Stomach (tissue), 9 donors: Measurements from ENCODE around the gene WNK2. TPM values are rescaled to one million over a fixed set of nuclear protein-coding genes. Genes with fewer than 3 reads are reported as not detected.
"Not testable (repeated sequence)": the region's sequence is repeated elsewhere in the genome, so short reads cannot be mapped to it uniquely, and the experiment has no call there.

Source experiments
- DNase-seq, 2 donors: peaks; one replicate each; pipeline versions ENCODE4 v3.0.0 to v3.0.0-alpha.2; 2013 to 2019
- H3K27ac ChIP-seq, 5 donors: fragments of 200-600 bp in 4 of 5; sonication (generic) in 4 of 5; one replicate each; pipeline ENCODE4 v1.5.1; 2013 to 2019; ENCODE audit warnings: mild to moderate bottlenecking in 1 of 5, moderate library complexity in 1 of 5
- H3K27me3 ChIP-seq, 3 donors: fragments of 200-600 bp; sonication (generic); one replicate each; pipeline ENCODE4 v1.5.1; 2017 to 2019; ENCODE audit warnings: mixed run types in 1 of 3
- H3K36me3 ChIP-seq, 4 donors: fragments of 200-600 bp; sonication (generic); 1 replicate in 3 of 4; 2 replicates in 1 of 4; pipeline ENCODE4 v1.5.1; 2016 to 2019
- H3K4me1 ChIP-seq, 4 donors: fragments of 200-600 bp; sonication (generic); one replicate each; pipeline ENCODE4 v1.5.1; 2016 to 2019
- H3K4me3 ChIP-seq, 4 donors: fragments of 200-600 bp; sonication (generic) in 3 of 4; one replicate each; pipeline ENCODE4 v1.5.1; 2016 to 2019; ENCODE audit warnings: mild to moderate bottlenecking in 1 of 4
- H3K9me3 ChIP-seq, 4 donors: fragments of 200-600 bp; sonication (generic); one replicate each; pipeline ENCODE4 v1.5.1; 2016 to 2019
- CTCF ChIP-seq, 7 experiments: fragments of 450-650 bp in 4 of 7; fragments of 200-600 bp in 3 of 7; sonication (generic) in 3 of 7; IDR thresholded peaks; one replicate each; pipeline ENCODE4 v1.5.1; 2016 to 2019; ENCODE audit warnings: antibody characterized with exemption in 7 of 7, control low read depth in 2 of 7, mild to moderate bottlenecking in 1 of 7
- EP300 ChIP-seq: sonication (generic); formaldehyde crosslinking; IDR thresholded peaks from one replicate; pipeline ENCODE4 v1.6.1; 2017; ENCODE audit warnings: antibody characterized with exemption
- POLR2A ChIP-seq, 4 donors: fragments of 450-650 bp; IDR thresholded peaks; one replicate each; pipeline ENCODE4 v1.6.1; 2016; ENCODE audit warnings: antibody characterized with exemption in 4 of 4, control low read depth in 2 of 4, mild to moderate bottlenecking in 1 of 4, moderate library complexity in 1 of 4
- POLR2AphosphoS5 ChIP-seq, 3 donors: sonication (generic); formaldehyde crosslinking; IDR thresholded peaks; one replicate each; pipeline ENCODE4 v1.6.1; 2016; ENCODE audit warnings: antibody characterized with exemption in 3 of 3
- WGBS, 5 donors: extraction: QIAGEN DNeasy Blood & Tissue Kit in 3 of 5; methylation state at CpG; one replicate each; pipeline versions ENCODE4 v1.1.5 to v1.1.7; 2013 to 2018; 5-methylcytosine and 5-hydroxymethylcytosine counted together
- intact Hi-C: fragments of 100-400 bp; cut with DNase I; formaldehyde crosslinking; loops from one replicate; pipeline ENCODE4 v1.15.1; 2023; ENCODE audit warnings: low total_unique reads
- polyA plus RNA-seq, 3 donors: library from polyadenylated mRNA; stranded (reverse); fragments of 200-250 nt; gene quantifications; one replicate each; pipeline ENCODE4 v1.2.3, GENCODE V29; 2013
- total RNA-seq, 5 donors: library from RNA; depleted of rRNA; stranded (reverse); fragments of >200 nt; gene quantifications; one replicate each; pipeline versions ENCODE4 v1.1.0 to v1.2.3, GENCODE V29; 2014 to 2016
- donor health status: healthy with polysubstance abuse.
- donor health status: Bipolar disorder and iron deficiency.
- donor health status: healthy.

The WNK2 gene
- total and polyA plus RNA-seq, 8 donors: 1.2 to 700 (median 15.9) TPM

- H3K4me3 ChIP-seq: no peak overlapping the region
- H3K9me3 ChIP-seq: no peaks in the 10 kb centered on the region
- no peaks in the 10 kb centered on the region for H3K36me3 ChIP-seq
- no peaks in the 10 kb centered on the region for H3K4me1 ChIP-seq
- H3K27me3 ChIP-seq: no peaks in the 10 kb centered on the region
- intact Hi-C loops: no loop called here
- DNase-seq: no peak
- WGBS, 5 donors: 53 to 68% (median 65%) methylated on average over 7 of the region's 7 CpGs
- no peak overlapping the region for H3K27ac ChIP-seq
- TF ChIP-seq POLR2A (IDR thresholded peaks at IDR 0.05) (no peak), POLR2AphosphoS5 (IDR thresholded peaks at IDR 0.05) (no peak), EP300 (no peak), CTCF (IDR thresholded peaks at IDR 0.05) (no peak)
Measured at GRCh38 chr9:93329629-93330280, 145.8 kb downstream of the WNK2 start.

GRCh38 chr9:93332317-93332716 lies 148.4 kb downstream of the WNK2 start:
- H3K27ac ChIP-seq: no peak overlapping the region
- no peaks in the 10 kb centered on the region for H3K4me1 ChIP-seq
- H3K36me3 ChIP-seq: no peaks in the 10 kb centered on the region
- intact Hi-C loops: no loop called here
- H3K9me3 ChIP-seq: peaks cover 0 to 2% (median 0%) of the 10 kb centered on the region in 4 donors
- 71 to 83% (median 77%) methylated on average over 4 of the region's 4 CpGs for WGBS, 5 donors
- no peak for DNase-seq
- no peaks in the 10 kb centered on the region for H3K27me3 ChIP-seq
- no peak overlapping the region for H3K4me3 ChIP-seq
- TF ChIP-seq EP300: no peak
- no peak for TF ChIP-seq POLR2A (IDR thresholded peaks at IDR 0.05)
- no peak for TF ChIP-seq CTCF (IDR thresholded peaks at IDR 0.05)
- no peak for TF ChIP-seq POLR2AphosphoS5 (IDR thresholded peaks at IDR 0.05)

- DNase-seq: no peak
- Histone ChIP-seq H3K9me3 (peaks cover 4 to 19% (median 13%) of the 10 kb centered on the region in 4 donors), H3K4me1 (no peaks in the 10 kb centered on the region), H3K27ac (no peak overlapping the region), H3K4me3 (no peak overlapping the region), H3K36me3 (no peaks in the 10 kb centered on the region), H3K27me3 (no peaks in the 10 kb centered on the region)
- intact Hi-C loops: no loop called here
- WGBS, 5 donors: 80 to 96% (median 87%) methylated on average over 7 of the region's 7 CpGs
- no peak for TF ChIP-seq POLR2A (IDR thresholded peaks at IDR 0.05)
- no peak for TF ChIP-seq CTCF (IDR thresholded peaks at IDR 0.05)
- no peak for TF ChIP-seq EP300
- no peak for TF ChIP-seq POLR2AphosphoS5 (IDR thresholded peaks at IDR 0.05)
Measured at GRCh38 chr9:93336720-93337119, 152.8 kb downstream of the WNK2 start.

- intact Hi-C loops, H3K27ac ChIP-seq, H3K36me3 ChIP-seq, H3K27me3 ChIP-seq, DNase-seq, H3K4me3 ChIP-seq, H3K4me1 ChIP-seq: not testable (repeated sequence)
- 36 to 67% (median 50%) methylated on average over 1 of the region's 1 CpG for WGBS, 5 donors
- H3K9me3 ChIP-seq: peaks cover 4 to 19% (median 13%) of the 10 kb centered on the region in 4 donors
Measured at GRCh38 chr9:93338196-93338595, 154.3 kb downstream of the WNK2 start.

GRCh38 chr9:93340091-93340490 lies 156.2 kb downstream of the WNK2 start:
- TF ChIP-seq CTCF (IDR thresholded peaks at IDR 0.05): no peak
- intact Hi-C loops: no loop called here
- Histone ChIP-seq H3K4me3 (no peak overlapping the region), H3K4me1 (peaks cover 0 to 8% (median 0%) of the 10 kb centered on the region in 4 donors), H3K9me3 (peaks cover 4 to 19% (median 13%) of the 10 kb centered on the region in 4 donors), H3K36me3 (no peaks in the 10 kb centered on the region), H3K27ac (no peak overlapping the region), H3K27me3 (peaks cover 0 to 4% (median under 1%) of the 10 kb centered on the region in 3 donors)
- no peak for DNase-seq
- 69 to 91% (median 83%) methylated on average over 6 of the region's 6 CpGs for WGBS, 5 donors

GRCh38 chr9:93341820-93342219 lies 157.9 kb downstream of the WNK2 start:
- H3K4me3 ChIP-seq, DNase-seq, intact Hi-C loops, H3K36me3 ChIP-seq, H3K27ac ChIP-seq: not testable (repeated sequence)
- Histone ChIP-seq H3K27me3 (peaks cover 0 to 21% (median 17%) of the 10 kb centered on the region in 3 donors), H3K4me1 (peaks cover 9 to 21% (median 12%) of the 10 kb centered on the region in 4 donors), H3K9me3 (peaks cover 4 to 19% (median 13%) of the 10 kb centered on the region in 4 donors)
- WGBS, 5 donors: 63 to 83% (median 72%) methylated on average over 5 of the region's 5 CpGs

GRCh38 chr9:93342428-93342827 lies 158.5 kb downstream of the WNK2 start:
- Histone ChIP-seq H3K27me3 (peaks cover 0 to 23% (median 17%) of the 10 kb centered on the region in 3 donors), H3K9me3 (peaks cover 4 to 18% (median 11%) of the 10 kb centered on the region in 4 donors), H3K4me1 (peaks cover 9 to 21% (median 12%) of the 10 kb centered on the region in 4 donors)
- H3K4me3 ChIP-seq, H3K27ac ChIP-seq, H3K36me3 ChIP-seq, intact Hi-C loops: not testable (repeated sequence)
- DNase-seq: peak in 1 of 2 donors; percentile 54
- 23 to 54% (median 42%) methylated on average over 11 of the region's 11 CpGs for WGBS, 5 donors
